Calu3 (cell line): ENCODE data around the gene CATSPER3. TPM values are rescaled to one million over a fixed set of nuclear protein-coding genes. Genes with fewer than 3 reads are reported as not detected.

Experiments used
- BruUV-seq: library from RNA; stranded (reverse); fragments of 400-500 nt; replicated peaks from 2 replicates; lab custom pipeline; 2021; lab: Mats Ljungman, UMichigan
- CTCF ChIA-PET: fragments of 300-600 bp; sonication (Branson Sonifier 250); formaldehyde crosslinking; loops from one replicate; lab custom pipeline; 2022; ENCODE audit warnings: antibody characterized with exemption; lab: Charles Lee
- DNase-seq: peaks from one replicate; pipeline ENCODE4 v3.0.0; 2022
- H3K27ac Mint-ChIP-seq: one replicate; pipeline ENCODE4 v1.8.0; 2022; ENCODE audit warnings: mixed read lengths; ENCODE audit not compliant: unreplicated experiment
- H3K27me3 Mint-ChIP-seq: one replicate; pipeline ENCODE4 v1.8.0; 2022; ENCODE audit warnings: mixed read lengths; ENCODE audit not compliant: unreplicated experiment
- H3K36me3 Mint-ChIP-seq: one replicate; pipeline ENCODE4 v1.8.0; 2022; ENCODE audit warnings: mild to moderate bottlenecking, moderate library complexity, mixed read lengths; ENCODE audit not compliant: insufficient read depth, unreplicated experiment
- H3K4me1 Mint-ChIP-seq: one replicate; pipeline ENCODE4 v1.8.0; 2022; ENCODE audit warnings: mild to moderate bottlenecking, low read depth, mixed read lengths; ENCODE audit not compliant: unreplicated experiment
- H3K4me3 Mint-ChIP-seq: one replicate; pipeline ENCODE4 v1.8.0; 2022; ENCODE audit warnings: mild to moderate bottlenecking, low read depth, moderate library complexity, mixed read lengths; ENCODE audit not compliant: unreplicated experiment
- H3K9me3 Mint-ChIP-seq: one replicate; pipeline ENCODE4 v1.8.0; 2022; ENCODE audit warnings: low read depth, mixed read lengths; ENCODE audit not compliant: unreplicated experiment
- intact Hi-C: fragments of 100-400 bp; cut with micrococcal nuclease; formaldehyde crosslinking; loops from one replicate; pipeline ENCODE4 v1.10.0; 2022; ENCODE audit not compliant: unreplicated experiment
- total RNA-seq: library from RNA; stranded (reverse); gene quantifications from 2 replicates; pipeline ENCODE4 v1.2.3, GENCODE V29; 2022
- TF ChIP-seq, protein P1 (sequence below): fragments of 200-600 bp; IDR thresholded peaks from one replicate; pipeline ENCODE4 v1.8.0; 2022; ENCODE audit warnings: antibody characterized with exemption; ENCODE audit not compliant: unreplicated experiment

The CATSPER3 gene
- total RNA-seq, 1 experiment from 2014 or later = 1.5 TPM

DNA sequence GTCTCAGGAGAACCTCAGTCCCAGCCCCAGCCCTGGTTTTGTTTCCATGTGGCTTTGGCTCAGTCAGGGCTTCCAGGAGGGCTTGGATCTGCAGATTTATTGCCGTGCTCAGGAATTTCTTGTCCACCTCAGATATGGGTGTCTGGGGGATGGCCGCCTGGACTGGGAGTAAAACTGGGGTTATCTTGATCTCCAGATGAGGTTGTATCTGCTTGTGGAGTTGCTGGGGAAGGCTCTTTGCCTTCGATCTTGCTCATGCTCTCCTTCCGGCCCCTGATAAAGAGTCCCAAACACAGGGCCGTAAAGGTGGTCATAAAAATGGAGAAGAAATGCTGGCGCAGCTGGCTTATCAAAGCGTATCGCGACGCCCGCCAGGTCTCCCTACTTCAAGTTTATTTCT is 84.2 kb downstream of the CATSPER3 start:
- peaks cover 66% of the 10 kb centered on the region for H3K27me3 Mint-ChIP-seq
- H3K36me3 Mint-ChIP-seq = no peaks in the 10 kb centered on the region
- CTCF ChIA-PET = no interaction called here
- H3K4me1 Mint-ChIP-seq = no peaks in the 10 kb centered on the region
- no peak for DNase-seq
- TF ChIP-seq, protein P1, sequence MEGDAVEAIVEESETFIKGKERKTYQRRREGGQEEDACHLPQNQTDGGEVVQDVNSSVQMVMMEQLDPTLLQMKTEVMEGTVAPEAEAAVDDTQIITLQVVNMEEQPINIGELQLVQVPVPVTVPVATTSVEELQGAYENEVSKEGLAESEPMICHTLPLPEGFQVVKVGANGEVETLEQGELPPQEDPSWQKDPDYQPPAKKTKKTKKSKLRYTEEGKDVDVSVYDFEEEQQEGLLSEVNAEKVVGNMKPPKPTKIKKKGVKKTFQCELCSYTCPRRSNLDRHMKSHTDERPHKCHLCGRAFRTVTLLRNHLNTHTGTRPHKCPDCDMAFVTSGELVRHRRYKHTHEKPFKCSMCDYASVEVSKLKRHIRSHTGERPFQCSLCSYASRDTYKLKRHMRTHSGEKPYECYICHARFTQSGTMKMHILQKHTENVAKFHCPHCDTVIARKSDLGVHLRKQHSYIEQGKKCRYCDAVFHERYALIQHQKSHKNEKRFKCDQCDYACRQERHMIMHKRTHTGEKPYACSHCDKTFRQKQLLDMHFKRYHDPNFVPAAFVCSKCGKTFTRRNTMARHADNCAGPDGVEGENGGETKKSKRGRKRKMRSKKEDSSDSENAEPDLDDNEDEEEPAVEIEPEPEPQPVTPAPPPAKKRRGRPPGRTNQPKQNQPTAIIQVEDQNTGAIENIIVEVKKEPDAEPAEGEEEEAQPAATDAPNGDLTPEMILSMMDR = no peak
- intact Hi-C loops = no loop called here
- no peak overlapping the region for H3K4me3 Mint-ChIP-seq
- no peak overlapping the region for H3K27ac Mint-ChIP-seq
- BruUV-seq = no TSS peak
- no peaks in the 10 kb centered on the region for H3K9me3 Mint-ChIP-seq

DNA sequence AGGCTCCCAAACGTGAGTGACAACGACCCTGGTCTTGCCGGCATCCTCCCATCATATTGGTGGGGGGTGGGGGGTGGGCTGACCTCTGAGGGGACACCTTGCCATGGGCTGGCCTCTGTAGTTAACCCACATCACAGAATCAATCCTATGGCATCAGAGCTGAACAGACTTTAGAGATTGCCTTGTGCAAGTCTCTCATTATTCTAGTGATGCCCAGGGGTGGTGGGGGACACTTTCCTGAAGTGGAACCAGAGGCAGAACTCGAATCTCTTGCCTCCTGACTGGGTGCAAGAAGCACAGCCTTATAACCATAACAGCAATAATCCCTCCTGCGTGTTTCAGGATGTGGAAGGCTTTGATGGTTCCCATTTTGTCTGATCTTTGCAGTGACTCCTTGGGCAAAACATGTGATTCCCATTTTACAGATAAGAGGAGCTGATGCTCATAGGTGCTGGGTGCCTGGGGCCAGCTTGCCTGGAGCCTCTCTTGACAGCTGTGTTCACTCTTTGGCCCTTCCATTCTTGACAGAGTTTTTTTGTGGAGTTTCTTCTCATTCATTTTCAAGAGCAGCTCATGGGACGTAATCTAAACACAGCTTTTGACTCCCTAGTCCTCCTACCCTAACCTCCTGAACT is 84.9 kb downstream of the CATSPER3 start:
- Mint-ChIP-seq H3K36me3 (no peaks in the 10 kb centered on the region), H3K4me1 (no peaks in the 10 kb centered on the region), H3K4me3 (no peak overlapping the region), H3K9me3 (no peaks in the 10 kb centered on the region), H3K27ac (no peak overlapping the region), H3K27me3 (peaks cover 73% of the 10 kb centered on the region)
- DNase-seq = no peak
- intact Hi-C loops = no loop called here
- CTCF ChIA-PET = interaction anchor here (0.6 kb wide), 1 partner anchor 971 kb away, joined by 9 read pairs; no protein-coding TSS in a partner anchor
- TF ChIP-seq, protein P1 = no peak
- BruUV-seq = no TSS peak

DNA sequence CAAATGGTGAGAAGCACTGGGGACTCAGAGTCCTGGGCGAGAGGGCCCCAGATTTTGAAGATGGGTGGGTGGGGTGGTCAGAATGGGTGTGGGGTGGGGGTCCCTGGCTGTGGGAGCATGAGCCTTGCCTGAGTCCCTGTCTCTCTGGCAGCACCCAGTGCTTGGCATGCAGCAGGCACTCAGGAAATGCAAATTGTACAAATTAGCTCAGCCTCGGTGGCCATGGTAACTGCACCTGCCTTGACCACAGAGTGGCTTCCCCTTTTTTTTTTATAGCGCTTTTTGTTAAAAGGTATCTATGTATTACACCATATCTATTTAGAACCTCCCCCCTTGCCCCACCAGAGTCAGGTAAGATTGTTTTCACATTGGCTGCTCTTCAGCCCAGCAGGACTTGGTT is 85.6 kb downstream of the CATSPER3 start:
- no peaks in the 10 kb centered on the region for H3K9me3 Mint-ChIP-seq

GRCh38 chr5:135053989-135054388 is 86.3 kb downstream of the CATSPER3 start:
- TF ChIP-seq, protein P1 = no peak
- H3K27me3 Mint-ChIP-seq = peaks cover 87% of the 10 kb centered on the region
- BruUV-seq = no TSS peak
- H3K4me3 Mint-ChIP-seq = no peak overlapping the region
- H3K9me3 Mint-ChIP-seq = no peaks in the 10 kb centered on the region
- intact Hi-C loops = no loop called here
- no peak for DNase-seq
- no peaks in the 10 kb centered on the region for H3K36me3 Mint-ChIP-seq
- no peaks in the 10 kb centered on the region for H3K4me1 Mint-ChIP-seq
- H3K27ac Mint-ChIP-seq = no peak overlapping the region
- CTCF ChIA-PET = interaction anchor here (0.8 kb wide), 1 partner anchor 10 kb away, joined by 3 read pairs; no protein-coding TSS in a partner anchor

More for the DNA sequence above, 85.6 kb downstream of the CATSPER3 start:
- TF ChIP-seq, protein P1 = no peak
- H3K27ac Mint-ChIP-seq = no peak overlapping the region
- no peak overlapping the region for H3K4me3 Mint-ChIP-seq
- no peak for DNase-seq
- H3K36me3 Mint-ChIP-seq = no peaks in the 10 kb centered on the region
- no peaks in the 10 kb centered on the region for H3K4me1 Mint-ChIP-seq
- H3K27me3 Mint-ChIP-seq = peaks cover 80% of the 10 kb centered on the region
- intact Hi-C loops = no loop called here
- BruUV-seq = no TSS peak
- CTCF ChIA-PET = interaction anchor here (0.6 kb wide), 1 partner anchor 972 kb away, joined by 9 read pairs; no protein-coding TSS in a partner anchor
